GM19035 (cell line): Measurements from ENCODE around the gene CAPN7.

Experiments used
- ATAC-seq: cut with Tn5 transposase; IDR thresholded peaks from one replicate; pipeline ENCODE4 v1.9.1; 2021; ENCODE audit not compliant: unreplicated experiment

Gene CAPN7

DNA sequence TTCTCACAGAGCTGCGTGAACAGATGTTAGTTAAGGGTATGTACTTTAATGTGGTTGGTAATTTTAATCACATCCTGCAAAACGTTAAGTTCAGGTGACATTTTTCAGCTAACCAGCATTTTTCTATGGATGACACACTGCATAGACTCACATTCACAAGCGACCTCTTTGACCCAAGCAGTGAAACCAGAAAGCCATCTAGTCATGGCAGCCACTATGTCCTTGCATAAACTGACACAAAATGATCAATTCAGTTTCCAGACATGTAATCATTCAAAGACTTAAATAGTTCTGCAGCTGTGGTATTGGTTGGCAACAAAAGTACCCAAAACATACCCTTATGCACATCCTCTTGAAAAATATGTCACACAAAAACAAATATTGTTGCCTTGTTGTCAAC, 7.4 kb upstream of the CAPN7 start:
- no peak for ATAC-seq

DNA sequence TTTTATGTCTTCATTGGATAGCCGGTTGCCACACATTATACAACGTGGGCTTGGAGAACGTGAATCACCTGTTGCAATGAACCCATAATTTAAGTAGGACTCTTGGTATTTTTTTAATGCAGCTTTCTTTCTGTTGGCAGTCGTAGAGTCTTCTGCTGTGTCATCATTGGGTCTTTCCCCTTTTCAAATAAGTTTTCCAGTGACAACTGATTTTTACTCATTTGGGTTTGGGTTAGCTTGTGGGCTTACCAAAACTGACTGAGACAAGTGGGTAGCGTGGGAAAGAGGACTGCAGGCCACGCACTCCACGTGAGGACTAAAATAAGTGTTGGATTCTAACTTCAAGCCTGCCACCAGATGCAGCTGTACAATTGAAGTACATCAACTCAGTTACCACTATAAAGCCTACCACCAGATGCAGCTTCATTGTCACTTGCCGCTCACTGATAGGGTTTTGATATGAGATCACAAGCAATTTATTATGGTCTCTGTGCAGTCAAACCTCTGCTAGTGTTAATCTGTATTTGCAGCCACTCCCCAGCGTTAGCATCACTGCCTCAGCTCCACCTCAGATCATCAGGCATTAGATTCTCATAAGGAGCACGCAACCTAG, 6.4 kb upstream of the CAPN7 start:
- no peak for ATAC-seq

DNA sequence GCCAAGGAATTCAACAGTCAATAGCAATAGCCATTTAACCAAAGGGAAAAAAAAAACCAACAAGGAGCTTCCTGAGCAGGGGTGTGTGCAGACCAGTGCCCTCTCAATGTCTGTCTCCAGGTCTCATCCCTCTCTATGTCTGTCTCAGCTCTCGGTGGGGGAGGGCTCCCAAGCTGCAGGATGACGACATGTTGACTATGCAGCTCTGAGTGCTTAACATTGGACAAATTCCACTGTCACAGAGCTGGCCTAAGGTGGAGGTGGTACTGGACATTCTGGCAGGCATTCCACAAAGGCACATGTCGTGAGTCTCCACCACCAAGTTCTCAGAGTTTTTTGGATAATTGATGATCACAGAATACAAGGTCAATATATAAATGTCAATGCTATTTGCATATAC, 2.0 kb upstream of the CAPN7 start:
- ATAC-seq: no peak

DNA sequence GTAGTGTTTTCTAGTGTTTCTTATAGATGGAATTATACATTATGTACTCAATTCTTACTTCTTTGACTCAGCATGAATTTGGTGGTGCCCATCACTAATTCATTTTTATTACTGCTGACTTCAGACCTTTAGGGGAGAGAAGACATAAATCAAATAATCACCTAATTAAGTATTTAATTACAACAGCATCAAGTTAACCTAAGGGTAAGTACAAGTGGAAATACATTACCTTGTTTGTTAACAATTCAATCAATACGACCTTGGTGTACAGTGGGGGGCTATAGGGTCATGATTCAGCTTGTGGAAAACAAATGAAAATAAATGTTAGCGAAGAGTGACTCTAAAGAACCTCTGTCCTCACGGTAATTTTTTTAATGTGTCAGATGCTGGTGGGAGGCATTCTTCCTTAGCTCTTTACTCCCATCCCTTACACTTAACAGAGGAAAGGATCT, 538 bp upstream of the CAPN7 start:
- ATAC-seq: no peak

DNA sequence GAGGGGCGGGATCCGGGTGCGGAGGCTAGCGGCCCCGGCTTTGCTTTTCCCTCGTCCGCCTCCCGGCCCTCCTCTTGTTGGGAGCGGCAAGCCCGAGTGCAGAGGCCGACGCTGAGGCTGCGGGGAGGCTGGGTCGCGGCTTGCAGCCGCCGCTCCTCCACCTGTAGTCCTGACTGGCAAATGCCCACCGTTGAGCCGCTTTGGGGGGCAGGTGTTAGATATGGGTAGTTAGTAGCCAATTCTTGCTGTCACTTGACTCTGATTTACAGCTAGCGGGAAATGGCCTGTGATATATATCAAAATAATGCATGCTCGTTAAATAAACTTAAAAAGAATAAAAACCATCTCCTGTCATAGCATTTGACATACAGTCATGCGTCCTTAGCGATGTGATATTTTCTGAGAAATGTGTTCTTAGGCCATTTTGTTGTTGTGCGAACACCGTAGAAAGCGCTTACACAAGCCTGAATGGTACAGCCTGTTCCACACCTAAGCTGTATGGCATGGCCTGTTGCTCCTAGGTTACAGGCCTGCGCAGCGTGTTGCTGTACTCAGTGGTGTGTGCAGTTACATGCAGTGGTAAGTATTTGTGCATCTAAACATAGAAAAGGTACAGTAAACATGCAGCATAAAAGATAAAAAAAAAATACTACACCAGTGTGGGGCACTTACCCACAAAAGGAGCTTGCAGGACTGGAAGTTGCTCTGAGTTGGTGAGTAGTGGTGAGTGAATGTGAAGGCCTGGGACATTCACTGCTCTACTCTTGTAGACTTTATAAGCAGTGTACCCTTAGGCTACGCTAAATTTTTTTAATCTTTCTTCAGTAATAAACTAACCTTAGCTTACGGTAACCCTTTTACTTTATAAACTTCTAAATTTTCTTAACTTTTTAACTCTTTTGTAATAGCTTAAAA, 873 bp downstream of the CAPN7 start:
- peak; percentile 24 for ATAC-seq

DNA sequence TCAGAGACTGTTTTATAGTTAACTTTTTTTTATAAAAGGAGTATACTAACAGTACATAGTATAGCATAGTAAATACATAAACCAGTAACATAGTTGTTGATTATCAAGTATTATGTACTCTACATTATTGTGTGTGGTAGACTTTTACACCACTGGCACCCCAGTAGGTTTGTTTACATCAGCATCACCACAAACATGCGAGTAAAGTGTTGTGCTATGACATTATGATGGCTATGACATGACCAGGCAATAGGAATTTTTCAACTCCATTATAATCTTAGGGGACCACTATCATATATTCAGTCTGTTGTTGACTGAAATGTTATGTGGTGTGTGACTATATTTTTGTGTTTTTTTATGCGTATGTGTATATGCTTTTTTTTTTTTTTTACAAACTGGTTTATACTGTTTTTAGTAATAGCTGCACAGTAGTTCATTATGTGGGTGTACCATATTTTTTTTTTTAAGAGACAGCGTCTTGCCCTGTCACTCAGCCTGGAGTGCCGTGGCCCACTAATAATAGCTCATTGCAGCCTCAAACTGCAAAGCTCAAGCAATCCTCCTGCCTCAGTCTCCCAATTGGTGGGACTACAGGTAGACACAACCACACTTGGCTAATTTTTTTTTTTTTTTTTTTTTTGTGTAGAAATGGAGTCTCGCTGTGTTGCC, 1.9 kb downstream of the CAPN7 start:
- ATAC-seq: no peak

DNA sequence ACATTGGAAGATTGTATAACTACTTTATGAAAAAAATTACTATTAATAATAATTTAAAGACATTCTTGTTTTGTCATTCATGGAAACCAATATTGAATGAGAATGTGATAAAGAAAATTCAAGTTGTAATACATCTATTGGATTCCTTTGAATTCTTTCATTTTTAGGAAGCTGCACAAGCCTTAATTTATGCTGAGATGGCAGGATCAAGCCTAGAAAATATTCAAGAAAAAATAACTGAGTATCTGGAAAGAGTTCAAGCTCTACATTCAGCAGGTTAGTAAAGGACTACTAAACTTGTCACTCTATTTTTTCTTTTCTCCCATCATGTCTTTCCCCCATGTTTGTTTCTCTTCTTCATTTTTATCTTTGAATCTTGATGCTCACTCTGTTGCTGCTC, 5.9 kb downstream of the CAPN7 start:
- ATAC-seq: no peak

DNA sequence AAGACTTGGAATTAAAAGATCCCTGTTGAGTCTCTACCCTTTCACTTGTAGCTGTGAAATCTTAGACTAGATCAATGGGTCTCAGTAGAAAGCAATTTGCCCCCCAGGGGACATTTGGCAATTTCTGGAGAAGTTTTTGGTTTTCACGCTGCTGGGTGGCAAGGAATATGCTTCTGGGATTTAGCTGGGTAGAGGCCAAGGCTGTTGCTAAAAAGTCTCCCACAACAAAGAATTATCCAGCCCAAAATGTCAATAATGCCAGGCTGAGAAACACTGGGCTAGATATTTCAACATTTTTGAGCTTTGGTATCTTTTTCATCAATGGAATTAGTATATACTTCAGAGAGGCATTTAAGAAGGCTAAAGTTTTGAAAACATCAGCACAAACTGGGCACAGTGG, 8.7 kb downstream of the CAPN7 start:
- ATAC-seq: no peak

DNA sequence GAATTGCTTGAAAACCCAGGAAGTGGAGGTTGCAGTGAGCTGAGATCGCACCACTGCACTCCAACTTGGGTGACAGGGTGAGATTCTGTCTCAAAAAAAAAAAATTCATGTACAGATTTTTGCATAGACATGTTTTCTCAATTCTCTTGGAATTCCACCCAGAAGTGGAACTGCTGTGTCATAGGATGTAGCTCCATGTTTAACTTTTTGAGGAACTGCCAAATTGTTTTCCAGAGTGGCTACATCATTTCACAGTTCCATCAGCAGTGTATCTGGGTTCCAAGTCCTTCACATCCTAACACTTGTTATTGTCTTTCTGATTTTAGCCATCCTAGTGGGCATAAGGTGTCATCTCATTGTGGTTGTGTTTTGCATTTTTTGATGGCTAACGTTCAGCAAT, 9.9 kb downstream of the CAPN7 start:
- no peak for ATAC-seq

DNA sequence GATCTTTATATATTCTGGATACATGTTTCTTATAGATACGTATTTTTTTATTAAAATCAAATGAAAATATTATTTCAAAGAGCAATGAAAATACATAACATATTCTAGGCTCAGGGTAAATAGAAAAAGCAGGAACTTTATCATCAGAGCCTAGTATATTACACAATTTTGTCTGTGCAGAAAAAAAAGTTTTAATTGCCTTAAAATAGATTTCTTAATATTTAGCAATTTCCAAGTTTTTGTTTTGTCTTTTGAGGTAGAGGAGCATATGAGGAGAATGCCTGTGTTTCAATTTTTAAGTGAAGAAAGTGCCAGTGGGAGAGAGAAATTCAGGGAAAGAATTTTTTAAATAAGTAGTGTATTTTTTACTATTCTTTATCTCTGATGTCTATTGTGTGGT, 10.5 kb downstream of the CAPN7 start:
- no peak for ATAC-seq

DNA sequence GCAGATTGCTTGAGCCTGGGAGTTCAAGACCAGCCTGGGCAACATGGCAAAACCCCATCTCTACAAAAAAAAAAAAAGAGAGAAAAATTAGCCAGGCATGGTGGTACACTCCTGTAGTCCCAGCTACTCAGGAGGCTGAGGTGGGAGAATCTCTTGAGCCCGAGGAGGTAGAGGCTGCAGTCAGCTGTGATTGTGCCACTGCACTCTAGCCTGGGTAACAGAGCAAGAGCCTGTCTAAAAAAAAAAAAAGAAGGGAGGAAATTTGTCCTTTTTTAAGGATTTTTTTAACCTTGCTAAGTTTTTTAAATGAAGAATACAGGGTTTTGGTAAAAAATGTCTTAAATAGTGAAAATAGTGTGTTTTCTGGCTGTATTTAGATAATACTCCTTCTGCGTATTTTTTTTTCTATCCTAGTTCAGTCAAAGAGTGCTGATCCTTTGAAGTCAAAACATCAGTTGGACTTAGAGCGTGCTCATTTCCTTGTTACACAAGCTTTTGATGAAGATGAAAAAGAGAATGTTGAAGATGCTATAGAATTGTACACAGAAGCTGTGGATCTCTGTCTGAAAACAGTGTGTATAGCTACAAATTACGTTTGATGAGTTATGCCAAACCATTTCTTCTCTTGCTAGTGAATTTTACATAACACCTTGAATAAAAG, 11.1 kb downstream of the CAPN7 start:
- ATAC-seq: no peak

DNA sequence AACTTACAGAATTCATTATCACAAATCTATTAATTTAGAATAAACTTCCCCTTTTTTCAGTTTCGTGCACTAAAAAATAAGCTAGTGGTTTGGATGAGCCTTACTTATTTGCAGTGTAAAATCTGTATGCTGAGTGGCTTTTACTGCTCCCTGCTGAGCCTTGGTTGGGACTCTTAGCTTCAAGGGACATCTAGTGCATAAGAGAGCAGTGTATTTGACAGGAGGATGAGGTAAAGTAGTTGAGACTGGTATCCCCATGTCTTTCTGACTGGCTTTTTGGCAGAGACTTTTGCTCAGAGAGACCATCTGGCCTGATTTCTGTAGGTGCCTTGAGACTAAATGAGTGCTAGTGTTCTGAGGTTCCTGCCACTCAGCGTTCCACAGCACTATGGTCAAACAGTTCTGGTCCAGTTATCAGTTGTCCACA, 11.8 kb downstream of the CAPN7 start:
- no peak for ATAC-seq

DNA sequence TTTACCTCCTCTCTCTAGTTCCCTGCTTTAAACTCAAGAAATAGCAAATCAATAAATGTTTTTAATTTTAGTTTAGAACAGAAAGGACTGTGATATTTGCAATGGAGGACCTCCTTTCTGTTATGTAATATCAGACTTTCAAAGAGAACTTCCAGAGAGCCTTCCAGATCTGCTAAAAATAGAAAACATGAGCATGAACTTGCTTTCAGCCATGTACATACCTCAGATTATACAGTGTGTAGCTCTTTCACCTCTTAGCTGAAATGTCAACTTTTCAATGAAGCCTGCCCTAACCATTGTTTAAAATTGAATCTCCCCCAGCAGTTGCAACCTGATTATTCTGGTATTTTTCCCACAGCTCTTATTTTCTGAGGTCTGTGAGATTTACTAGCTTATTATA, 12.6 kb downstream of the CAPN7 start:
- no peak for ATAC-seq

DNA sequence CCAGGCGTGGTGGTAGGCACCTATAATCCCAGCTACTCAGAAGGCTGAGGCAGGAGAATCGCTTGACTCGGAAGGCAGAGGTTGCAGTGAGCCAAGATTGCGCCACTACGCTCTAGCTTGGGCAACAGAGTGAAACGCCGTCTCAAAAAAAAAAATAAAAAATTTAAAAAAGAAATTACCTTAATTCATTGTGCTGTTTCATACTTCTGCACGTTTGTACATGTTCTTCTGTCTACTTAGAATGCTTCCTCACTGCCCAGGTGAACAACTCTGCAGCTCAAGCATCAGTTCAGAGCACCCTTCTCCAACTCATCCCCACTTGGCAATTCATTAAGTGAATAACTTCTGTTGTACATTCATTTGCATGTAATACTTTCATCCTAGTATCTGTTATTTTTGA, 14.0 kb downstream of the CAPN7 start:
- no peak for ATAC-seq

DNA sequence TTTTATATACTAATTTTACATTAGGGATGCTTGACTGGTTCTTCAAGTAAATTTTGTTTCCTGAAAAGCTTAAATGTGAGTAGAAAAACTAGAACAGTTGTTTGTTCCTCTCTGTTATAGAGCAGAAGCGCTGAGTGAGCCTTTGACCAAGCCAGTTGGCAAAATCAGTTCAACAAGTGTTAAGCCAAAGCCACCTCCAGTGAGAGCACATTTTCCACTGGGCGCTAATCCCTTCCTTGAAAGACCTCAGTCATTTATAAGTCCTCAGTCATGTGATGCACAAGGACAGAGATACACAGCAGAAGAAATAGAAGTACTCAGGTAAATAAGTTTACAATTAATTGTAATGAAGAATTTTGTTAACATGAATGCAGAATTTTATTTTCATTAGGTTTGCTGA, 14.6 kb downstream of the CAPN7 start:
- ATAC-seq: no peak

DNA sequence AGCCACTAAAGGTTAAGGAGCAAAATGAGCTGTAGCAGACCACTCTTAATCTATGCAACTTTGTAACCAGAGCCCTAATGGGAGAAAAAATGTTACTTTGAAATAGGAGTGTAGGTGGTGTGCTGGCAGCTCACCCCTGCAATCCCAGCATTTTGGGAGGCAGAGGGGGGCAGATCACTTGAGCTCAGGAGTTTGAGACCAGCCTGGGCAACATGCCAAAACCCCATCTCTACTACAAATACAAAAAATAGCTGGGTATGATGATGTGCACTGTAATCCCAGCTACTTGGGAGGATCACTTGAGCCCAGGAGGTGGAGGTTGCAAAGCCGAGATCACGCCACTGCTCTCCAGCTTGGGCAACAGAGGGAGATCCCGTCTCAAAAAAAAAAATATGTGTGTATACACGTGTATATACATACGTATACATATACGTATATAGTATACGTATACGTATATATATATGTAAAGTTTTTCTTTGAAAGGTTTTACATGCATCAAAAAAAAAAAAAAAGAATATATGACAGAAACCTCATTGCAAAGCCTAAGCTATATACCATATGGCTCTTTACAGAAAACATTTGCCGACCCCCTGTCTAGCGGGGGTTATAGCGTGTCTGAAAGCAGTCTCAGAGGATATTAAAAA, 15.7 kb downstream of the CAPN7 start:
- no peak for ATAC-seq

DNA sequence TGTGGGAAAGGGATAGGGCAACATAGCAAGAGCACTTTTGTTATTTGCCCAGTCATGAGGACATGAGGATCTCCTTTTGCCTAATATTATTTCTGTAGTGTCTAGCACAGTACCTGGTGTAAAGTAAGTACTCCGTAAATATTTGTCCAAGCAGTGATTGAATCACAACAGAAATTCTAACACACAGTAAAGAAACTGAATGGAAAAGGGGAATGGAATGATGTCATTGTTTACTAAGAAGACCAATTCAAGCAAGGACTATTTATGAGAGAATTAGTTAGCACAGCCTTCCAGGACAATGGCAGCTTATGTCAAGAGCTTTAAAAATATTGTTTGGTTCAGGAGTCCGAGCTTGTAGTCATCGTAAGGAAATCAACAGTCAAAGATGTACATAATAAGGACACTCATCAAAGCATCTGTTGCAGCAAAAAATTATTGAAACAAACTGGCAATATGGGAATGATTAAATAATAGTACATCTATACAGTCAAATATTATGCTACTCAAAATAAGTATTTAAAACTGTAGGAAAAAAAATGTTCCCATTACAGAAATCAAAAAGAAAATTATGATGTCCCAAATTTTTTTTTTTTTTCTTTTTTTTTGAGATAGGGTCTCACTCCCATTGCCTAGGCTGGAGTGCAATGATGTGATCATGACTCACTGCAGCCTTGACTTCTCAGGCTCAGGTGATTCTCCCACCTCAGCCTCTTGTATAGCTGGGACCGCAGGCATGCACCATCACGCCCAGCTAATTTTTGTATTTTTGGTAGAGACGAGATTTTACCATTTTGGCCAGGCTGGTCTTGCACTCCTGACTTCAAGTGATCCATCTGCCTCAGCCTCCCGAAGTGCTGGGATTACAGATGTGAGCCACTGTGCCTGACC, 17.9 kb downstream of the CAPN7 start:
- ATAC-seq: no peak

DNA sequence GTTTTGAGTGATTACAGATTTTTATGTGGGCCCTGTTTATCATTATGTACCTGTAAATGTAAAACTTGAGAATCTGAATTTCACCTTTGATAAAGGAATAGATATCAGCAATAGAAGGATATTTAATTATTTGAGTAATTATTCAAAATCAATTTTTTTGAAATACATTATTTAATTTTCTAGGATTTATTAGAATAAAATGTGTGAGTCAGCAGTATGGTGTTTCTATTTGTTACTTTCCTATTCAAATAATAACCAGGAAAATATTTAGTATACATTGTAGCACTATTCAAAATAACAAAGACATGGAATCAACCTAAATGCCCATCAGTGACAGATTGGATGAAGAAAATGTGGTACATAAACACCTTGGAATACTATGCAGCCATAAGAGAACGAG, 22.1 kb downstream of the CAPN7 start:
- no peak for ATAC-seq

DNA sequence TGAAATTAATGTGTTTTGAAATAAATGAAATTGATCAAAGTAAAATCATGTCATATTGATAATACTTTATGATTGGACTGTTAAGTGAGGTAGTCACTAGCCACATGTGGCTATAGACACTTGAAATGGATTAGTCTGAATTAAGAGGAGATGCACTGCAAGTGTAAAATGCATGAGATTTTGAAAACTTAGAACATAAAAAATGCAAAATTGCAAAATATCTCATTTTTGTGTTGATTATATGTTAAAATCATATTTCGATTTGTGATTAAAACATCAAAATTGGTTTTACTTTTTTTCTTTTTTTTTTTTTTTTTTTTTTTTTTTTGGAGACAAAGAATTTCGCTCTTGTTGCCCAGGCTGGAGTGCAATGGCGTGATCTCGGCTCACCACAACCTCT, 23.2 kb downstream of the CAPN7 start:
- ATAC-seq: no peak

DNA sequence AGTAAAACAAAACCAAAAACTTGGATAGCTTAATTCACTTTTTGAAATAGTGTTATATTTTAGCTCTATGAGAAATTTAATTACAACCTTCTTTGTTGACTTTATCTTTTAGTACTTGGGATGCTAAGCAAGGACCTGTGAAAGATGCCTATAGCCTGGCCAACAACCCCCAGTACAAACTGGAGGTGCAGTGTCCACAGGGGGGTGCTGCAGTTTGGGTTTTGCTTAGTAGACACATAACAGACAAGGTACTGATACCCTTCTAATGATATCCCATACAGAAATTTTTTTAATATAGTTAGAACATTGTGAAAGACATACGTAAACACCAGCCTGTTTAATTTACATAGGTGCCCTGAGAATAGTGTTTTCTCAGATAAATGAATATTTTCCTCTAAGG, 35.3 kb downstream of the CAPN7 start:
- no peak for ATAC-seq
